ENCODE data around the gene HBG1.

- no peak for TF ChIP-seq CTCF (IDR thresholded peaks at IDR 0.05 in 4 of 5, conservative IDR thresholded peaks at IDR 0.05 in 1 of 5)
- TF ChIP-seq POLR2A (IDR thresholded peaks at IDR 0.05): no peak
Observed at GRCh38 chr11:5223146-5223545, 26.5 kb downstream of the HBG1 start.

All from gastrocnemius medialis (tissue), 4 donors.